Measurements from ENCODE around the gene ITGB4.

DNA sequence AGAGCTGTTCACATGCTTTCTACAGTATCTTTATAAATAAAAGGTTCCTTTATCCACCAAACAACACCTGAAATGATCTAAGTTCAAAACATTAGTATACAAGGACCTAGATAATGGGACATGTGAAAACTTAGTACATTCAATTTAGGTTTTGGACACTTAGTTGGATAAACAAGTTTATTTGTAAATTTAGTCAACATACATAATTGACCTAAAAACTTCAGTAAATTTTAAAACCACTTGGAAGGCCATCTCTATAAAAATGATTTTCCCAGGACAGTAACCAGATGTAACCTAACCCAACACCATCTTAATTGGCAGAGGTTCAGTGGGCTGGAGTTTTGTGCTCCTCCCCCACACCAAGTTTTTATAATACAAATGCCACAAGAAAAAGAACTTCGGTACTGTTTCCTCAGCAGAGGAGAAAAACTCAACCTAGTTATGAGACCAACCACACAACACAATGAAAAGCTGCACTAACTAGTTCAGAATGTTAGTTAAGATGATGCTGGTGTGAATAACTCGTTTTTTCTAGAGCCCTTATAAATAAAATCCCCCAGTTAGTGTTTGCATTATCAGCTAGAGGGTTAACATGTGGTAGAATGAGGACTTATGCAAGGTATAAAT, 56.1 kb downstream of the ITGB4 start:
- no peak for TF ChIP-seq POLR2AphosphoS5 (IDR thresholded peaks at IDR 0.05; ENCODE audit: low read depth, low read length)
- TF ChIP-seq FOXP2 (optimal IDR thresholded peaks at IDR 0.05; ENCODE audit: borderline replicate concordance, extremely low read depth, extremely low read length, insufficient read depth): no peak
